ENCODE data around the gene KCNMB3. TPM values are rescaled to one million over a fixed set of nuclear protein-coding genes. Genes with fewer than 3 reads are reported as not detected.

The KCNMB3 gene
- polyA plus RNA-seq, 4 donors = 4.8 to 7.3 (median 6.2) TPM

GRCh38 chr3:179200790-179201189 lies 50.1 kb downstream of the KCNMB3 start:
- DNase-seq (ENCODE audit: low read depth in 4 of 4, low spot score in 3 of 4) = no peak

- DNase-seq (ENCODE audit: low read depth in 4 of 4, low spot score in 3 of 4) = no peak
These were observed 54.2 kb downstream of the KCNMB3 start for GRCh38 chr3:179196700-179197099.

- DNase-seq (ENCODE audit: low read depth in 4 of 4, low spot score in 3 of 4) = no peak
These were observed 54.8 kb downstream of the KCNMB3 start for GRCh38 chr3:179196098-179196497.

- DNase-seq (ENCODE audit: low read depth in 4 of 4, low spot score in 3 of 4) = no peak
These were observed 56.0 kb downstream of the KCNMB3 start for GRCh38 chr3:179194931-179195330.

Other genes starting within 250 kb of the KCNMB3 start
- 10 to 100 TPM in 2 of 4 donors, 1 to 10 TPM in 2; 9.1 to 11.0 (median 10.3) TPM for gene ZMAT3, start 179.3 kb downstream of the KCNMB3 start, polyA plus RNA-seq (ENCODE audit: insufficient read length in 4 of 4)
- 10 to 100 TPM; 24.0 to 34.1 (median 30.7) TPM for gene PIK3CA, start 102.8 kb downstream of the KCNMB3 start, polyA plus RNA-seq (ENCODE audit: insufficient read length in 4 of 4)
- 10 to 100 TPM; 50.7 to 64.4 (median 62.6) TPM for gene ZNF639, start 71.9 kb upstream of the KCNMB3 start, polyA plus RNA-seq (ENCODE audit: insufficient read length in 4 of 4)
- 10 to 100 TPM; 53.6 to 70.8 (median 67.5) TPM for gene MFN1, start 96.6 kb upstream of the KCNMB3 start, polyA plus RNA-seq (ENCODE audit: insufficient read length in 4 of 4)
- gene GNB4, start 200.4 kb upstream of the KCNMB3 start, polyA plus RNA-seq (ENCODE audit: insufficient read length in 4 of 4) = 10 to 100 TPM; 25.7 to 33.9 (median 31.6) TPM